CD4-positive, alpha-beta memory T cell (primary cell): ENCODE results near the gene PYGL. TPM values are rescaled to one million over a fixed set of nuclear protein-coding genes. Genes with fewer than 3 reads are reported as not detected.
"Not testable (repeated sequence)": the region's sequence is repeated elsewhere in the genome, so short reads cannot be mapped to it uniquely, and the experiment has no call there.

ENCODE experiments used
- CTCF ChIA-PET: fragments of 350-600 bp; sonication (Branson Sonifier 250); formaldehyde crosslinking; loops from one replicate; lab custom pipeline; 2021; ENCODE audit warnings: inconsistent platforms; ENCODE audit not compliant: partially characterized antibody; lab: Charles Lee
- POLR2A ChIA-PET: fragments of 350-600 bp; sonication (Branson Sonifier 250); formaldehyde crosslinking; loops from one replicate; lab custom pipeline; 2021; ENCODE audit not compliant: partially characterized antibody; lab: Charles Lee
- DNase-seq, 5 donors: peaks; one replicate each; pipeline versions ENCODE4 v3.0.0 to v3.0.0-alpha.2; 2020 to 2022; ENCODE audit warnings: mixed read lengths in 1 of 5
- H3K27ac ChIP-seq: one replicate; pipeline ENCODE4 v1.7.0; 2013; ENCODE audit warnings: low read depth, low read length
- H3K27me3 ChIP-seq: 2 replicates; pipeline ENCODE4 v1.7.0; 2013; ENCODE audit warnings: mild to moderate bottlenecking, low read length, moderate library complexity; ENCODE audit not compliant: insufficient read depth
- H3K36me3 ChIP-seq: 2 replicates; pipeline ENCODE4 v1.7.0; 2013; ENCODE audit warnings: mild to moderate bottlenecking, low read length, moderate library complexity; ENCODE audit not compliant: insufficient read depth
- H3K4me1 ChIP-seq: 2 replicates; pipeline ENCODE4 v1.7.0; 2013; ENCODE audit warnings: mild to moderate bottlenecking, low read length, moderate library complexity; ENCODE audit not compliant: insufficient read depth
- H3K4me3 ChIP-seq, 2 donors: one replicate each; pipeline ENCODE4 v1.7.0; 2013; ENCODE audit warnings: low read length in 2 of 2, mild to moderate bottlenecking in 1 of 2
- H3K9me3 ChIP-seq, 2 donors: one replicate each; pipeline ENCODE4 v1.7.0; 2013; ENCODE audit warnings: low read length in 2 of 2, control low read depth in 1 of 2; ENCODE audit not compliant: control insufficient read depth in 1 of 2
- H3K27ac Mint-ChIP-seq, 7 donors: one replicate each; pipeline ENCODE4 v1.8.0; 2020 to 2021; ENCODE audit warnings: mixed read lengths in 7 of 7, mild to moderate bottlenecking in 6 of 7, inconsistent platforms in 3 of 7, moderate library complexity in 3 of 7
- H3K27me3 Mint-ChIP-seq, 2 donors: one replicate each; pipeline ENCODE4 v1.8.0; 2020 to 2021; ENCODE audit warnings: mixed read lengths in 2 of 2
- H3K36me3 Mint-ChIP-seq, 2 donors: one replicate each; pipeline ENCODE4 v1.8.0; 2020 to 2021; ENCODE audit warnings: mixed read lengths in 2 of 2, inconsistent platforms in 1 of 2, mild to moderate bottlenecking in 1 of 2
- H3K4me1 Mint-ChIP-seq, 4 donors: one replicate each; pipeline ENCODE4 v1.8.0; 2020 to 2021; ENCODE audit warnings: mixed read lengths in 4 of 4, mild to moderate bottlenecking in 1 of 4
- H3K4me3 Mint-ChIP-seq, 8 donors: one replicate each; pipeline ENCODE4 v1.8.0; 2020 to 2021; ENCODE audit warnings: mixed read lengths in 8 of 8, mild to moderate bottlenecking in 7 of 8, moderate library complexity in 6 of 8, inconsistent platforms in 3 of 8
- H3K9me3 Mint-ChIP-seq, 8 donors: one replicate each; pipeline ENCODE4 v1.8.0; 2020 to 2021; ENCODE audit warnings: mixed read lengths in 8 of 8, mild to moderate bottlenecking in 5 of 8, inconsistent platforms in 3 of 8, moderate library complexity in 1 of 8
- intact Hi-C: fragments of 100-400 bp; cut with micrococcal nuclease; formaldehyde crosslinking; loops from one replicate; pipeline ENCODE4 v1.15.1; 2023
- polyA plus RNA-seq, 2 donors: library from polyadenylated mRNA; unstranded; fragments of 300-500 nt; fragmentation: Illumina TruSeq; gene quantifications; one replicate each; pipeline ENCODE4 v1.2.3, GENCODE V29; 2021
- total RNA-seq, 2 experiments: library from RNA; stranded (reverse); gene quantifications; one replicate each; pipeline ENCODE4 v1.2.3, GENCODE V29; 2021

The PYGL gene
- total and polyA plus RNA-seq, 4 experiments from 2014 or later = 0.61 to 0.72 TPM; not detected in 2

- H3K9me3 Mint-ChIP-seq = no peaks in the 10 kb centered on the region
- no peak overlapping the region for H3K4me3 Mint-ChIP-seq
- no peaks in the 10 kb centered on the region for H3K27me3 ChIP-seq
- ChIA-PET CTCF (interaction anchor here (1.1 kb wide), 1 partner anchor 10 kb away, joined by 3 read pairs; no protein-coding TSS in a partner anchor), POLR2A (no interaction called here)
- H3K4me3 ChIP-seq = no peak overlapping the region
- H3K36me3 ChIP-seq = no peaks in the 10 kb centered on the region
- H3K36me3 Mint-ChIP-seq = no peaks in the 10 kb centered on the region
- no peaks in the 10 kb centered on the region for H3K4me1 ChIP-seq
- H3K4me1 Mint-ChIP-seq = peaks cover 0 to 1% (median 0%) of the 10 kb centered on the region in 4 donors
- intact Hi-C loops = no loop called here
- no peaks in the 10 kb centered on the region for H3K9me3 ChIP-seq
- no peak overlapping the region for H3K27ac ChIP-seq
- DNase-seq = no peak
- no peak overlapping the region for H3K27ac Mint-ChIP-seq
- H3K27me3 Mint-ChIP-seq = peaks cover 14 to 16% of the 10 kb centered on the region in 2 donors
Measured at GRCh38 chr14:50964683-50965390, 20.6 kb upstream of the PYGL start.

GRCh38 chr14:50963919-50964318 is 19.6 kb upstream of the PYGL start:
- ChIA-PET POLR2A (no interaction called here), CTCF (interaction anchor here (1.1 kb wide), 1 partner anchor 9 kb away, joined by 3 read pairs; no protein-coding TSS in a partner anchor)
- Mint-ChIP-seq H3K27me3 (peaks cover 14 to 16% of the 10 kb centered on the region in 2 donors), H3K27ac (no peak overlapping the region), H3K4me1 (peaks cover 0 to 1% (median 0%) of the 10 kb centered on the region in 4 donors), H3K36me3 (no peaks in the 10 kb centered on the region), H3K9me3 (no peaks in the 10 kb centered on the region), H3K4me3 (no peak overlapping the region)
- Histone ChIP-seq H3K9me3 (no peaks in the 10 kb centered on the region), H3K27ac (no peak overlapping the region), H3K27me3 (no peaks in the 10 kb centered on the region), H3K4me3 (no peak overlapping the region), H3K36me3 (no peaks in the 10 kb centered on the region), H3K4me1 (no peaks in the 10 kb centered on the region)
- DNase-seq = no peak
- intact Hi-C loops = no loop called here

GRCh38 chr14:50961605-50962221 is 17.4 kb upstream of the PYGL start:
- intact Hi-C loops = no loop called here
- no peaks in the 10 kb centered on the region for H3K9me3 Mint-ChIP-seq
- H3K27me3 Mint-ChIP-seq = peaks cover 11 to 12% of the 10 kb centered on the region in 2 donors
- no peak overlapping the region for H3K4me3 Mint-ChIP-seq
- no peak for DNase-seq
- no peaks in the 10 kb centered on the region for H3K4me1 ChIP-seq
- no peak overlapping the region for H3K27ac ChIP-seq
- no peak overlapping the region for H3K27ac Mint-ChIP-seq
- H3K27me3 ChIP-seq = no peaks in the 10 kb centered on the region
- no peaks in the 10 kb centered on the region for H3K36me3 Mint-ChIP-seq
- no peak overlapping the region for H3K4me3 ChIP-seq
- no peaks in the 10 kb centered on the region for H3K36me3 ChIP-seq
- H3K4me1 Mint-ChIP-seq = no peaks in the 10 kb centered on the region
- ChIA-PET POLR2A (no interaction called here), CTCF (no interaction called here)
- no peaks in the 10 kb centered on the region for H3K9me3 ChIP-seq

- H3K27me3 ChIP-seq = no peaks in the 10 kb centered on the region
- H3K4me1 Mint-ChIP-seq = no peaks in the 10 kb centered on the region
- intact Hi-C loops = no loop called here
- H3K9me3 Mint-ChIP-seq = no peaks in the 10 kb centered on the region
- no peak overlapping the region for H3K4me3 ChIP-seq
- H3K4me1 ChIP-seq = no peaks in the 10 kb centered on the region
- H3K27ac ChIP-seq = no peak overlapping the region
- POLR2A ChIA-PET = no interaction called here
- H3K36me3 Mint-ChIP-seq = no peaks in the 10 kb centered on the region
- H3K4me3 Mint-ChIP-seq = no peak overlapping the region
- H3K27ac Mint-ChIP-seq = no peak overlapping the region
- no peak for DNase-seq
- CTCF ChIA-PET = no interaction called here
- no peaks in the 10 kb centered on the region for H3K9me3 ChIP-seq
- H3K27me3 Mint-ChIP-seq = peaks cover 3 to 5% of the 10 kb centered on the region in 2 donors
- H3K36me3 ChIP-seq = no peaks in the 10 kb centered on the region
Measured at GRCh38 chr14:50957296-50957695, 13.0 kb upstream of the PYGL start.

GRCh38 chr14:50956421-50956820 is 12.1 kb upstream of the PYGL start:
- H3K27me3 Mint-ChIP-seq, H3K9me3 Mint-ChIP-seq, intact Hi-C loops, H3K27ac ChIP-seq, H3K4me3 Mint-ChIP-seq, H3K9me3 ChIP-seq, CTCF ChIA-PET, H3K27me3 ChIP-seq, H3K36me3 ChIP-seq, H3K4me1 ChIP-seq, H3K4me3 ChIP-seq, POLR2A ChIA-PET, DNase-seq, H3K4me1 Mint-ChIP-seq, H3K27ac Mint-ChIP-seq, H3K36me3 Mint-ChIP-seq: not testable (repeated sequence)

GRCh38 chr14:50955373-50956043 is 11.2 kb upstream of the PYGL start:
- ChIA-PET CTCF (interaction anchor here (1.4 kb wide), 1 partner anchor 9 kb away, joined by 3 read pairs; no protein-coding TSS in a partner anchor), POLR2A (no interaction called here)
- Histone ChIP-seq H3K36me3 (no peaks in the 10 kb centered on the region), H3K27ac (no peak overlapping the region), H3K4me1 (no peaks in the 10 kb centered on the region), H3K27me3 (no peaks in the 10 kb centered on the region), H3K9me3 (no peaks in the 10 kb centered on the region), H3K4me3 (no peak overlapping the region)
- Mint-ChIP-seq H3K27ac (peak overlapping the region in 1 of 7 donors; percentile 60), H3K4me3 (no peak overlapping the region), H3K36me3 (no peaks in the 10 kb centered on the region), H3K9me3 (no peaks in the 10 kb centered on the region), H3K27me3 (peaks cover 0 to 3% of the 10 kb centered on the region in 2 donors), H3K4me1 (no peaks in the 10 kb centered on the region)
- intact Hi-C loops = no loop called here
- no peak for DNase-seq

GRCh38 chr14:50954811-50955372 is 10.6 kb upstream of the PYGL start:
- Histone ChIP-seq H3K4me3 (no peak overlapping the region), H3K4me1 (no peaks in the 10 kb centered on the region), H3K36me3 (no peaks in the 10 kb centered on the region), H3K27ac (no peak overlapping the region), H3K27me3 (no peaks in the 10 kb centered on the region), H3K9me3 (no peaks in the 10 kb centered on the region)
- DNase-seq = peak in 1 of 5 donors; percentile 5
- H3K36me3 Mint-ChIP-seq = no peaks in the 10 kb centered on the region
- no peak overlapping the region for H3K27ac Mint-ChIP-seq
- POLR2A ChIA-PET = no interaction called here
- CTCF ChIA-PET = interaction anchor here (1.4 kb wide), 1 partner anchor 9 kb away, joined by 3 read pairs; no protein-coding TSS in a partner anchor
- peaks cover 0 to 1% (median 0%) of the 10 kb centered on the region in 8 donors for H3K9me3 Mint-ChIP-seq
- H3K27me3 Mint-ChIP-seq = peaks cover 0 to under 1% of the 10 kb centered on the region in 2 donors
- H3K4me3 Mint-ChIP-seq = no peak overlapping the region
- no peaks in the 10 kb centered on the region for H3K4me1 Mint-ChIP-seq
- intact Hi-C loops = no loop called here
